ENCODE results near the gene FUT4. TPM values are rescaled to one million over a fixed set of nuclear protein-coding genes. Genes with fewer than 3 reads are reported as not detected.
A peak's percentile ranks its signal among the peaks of the same experiment; 100 is the strongest.
"Not testable (repeated sequence)": the region's sequence is repeated elsewhere in the genome, so short reads cannot be mapped to it uniquely, and the experiment has no call there.

The FUT4 gene
- total RNA-seq, 2 donors from 2014 or later = 5.3 to 6.8 TPM

GRCh38 chr11:94526645-94527438, 16.9 kb upstream of the FUT4 start:
- intact Hi-C loops (cut with DNase I) = no loop called here
- DNase-seq (ENCODE audit: low spot score) = no peak

- intact Hi-C loops (cut with DNase I) = no loop called here
- DNase-seq (ENCODE audit: low spot score) = no peak
These were observed 15.2 kb upstream of the FUT4 start for GRCh38 chr11:94528551-94528950.

GRCh38 chr11:94532211-94532610, 11.5 kb upstream of the FUT4 start:
- intact Hi-C loops (cut with DNase I) = no loop called here
- DNase-seq (ENCODE audit: low spot score) = no peak

GRCh38 chr11:94533206-94533605, 10.5 kb upstream of the FUT4 start:
- DNase-seq (ENCODE audit: low spot score) = no peak
- intact Hi-C loops (cut with DNase I) = no loop called here

GRCh38 chr11:94533696-94534630, 9.8 kb upstream of the FUT4 start:
- intact Hi-C loops (cut with DNase I) = no loop called here
- DNase-seq (ENCODE audit: low spot score) = no peak

- intact Hi-C loops (cut with DNase I) = no loop called here
These were observed 7.3 kb upstream of the FUT4 start for GRCh38 chr11:94536386-94536785.

GRCh38 chr11:94537031-94537600, 6.6 kb upstream of the FUT4 start:
- intact Hi-C loops (cut with DNase I) = no loop called here
- no peak for DNase-seq (ENCODE audit: low spot score)

More at GRCh38 chr11:94536386-94536785, 7.3 kb upstream of the FUT4 start:
- DNase-seq (ENCODE audit: low spot score) = no peak

- intact Hi-C loops (cut with DNase I) = no loop called here
- no peak for DNase-seq (ENCODE audit: low spot score)
These were observed 4.3 kb upstream of the FUT4 start for GRCh38 chr11:94539420-94539819.

GRCh38 chr11:94544646-94545263, 1.0 kb downstream of the FUT4 start:
- intact Hi-C loops (cut with DNase I) = loop anchor here in 1 of 2 donors (5.0 kb wide), 1 partner anchor 1807 kb away; no protein-coding TSS in a partner anchor
- peak; percentile 85 for DNase-seq (ENCODE audit: low spot score)

GRCh38 chr11:94545264-94546161, 1.8 kb downstream of the FUT4 start:
- intact Hi-C loops (cut with DNase I) = loop anchor here in 1 of 2 donors (5.0 kb wide), 1 partner anchor 1808 kb away; no protein-coding TSS in a partner anchor
- DNase-seq (ENCODE audit: low spot score) = peak; percentile 83

- DNase-seq (ENCODE audit: low spot score) = no peak
- intact Hi-C loops (cut with DNase I) = loop anchor here in 1 of 2 donors (5.0 kb wide), 1 partner anchor 1809 kb away; no protein-coding TSS in a partner anchor
These were observed 2.4 kb downstream of the FUT4 start for GRCh38 chr11:94546162-94546470.

GRCh38 chr11:94546886-94547285, 3.2 kb downstream of the FUT4 start:
- intact Hi-C loops (cut with DNase I) = loop anchor here in 1 of 2 donors (5.0 kb wide), 1 partner anchor 1810 kb away; no protein-coding TSS in a partner anchor
- DNase-seq (ENCODE audit: low spot score) = no peak

- intact Hi-C loops (cut with DNase I) = loop anchor here in 1 of 2 donors (5.0 kb wide), 1 partner anchor 1812 kb away; no protein-coding TSS in a partner anchor
These were observed 5.4 kb downstream of the FUT4 start for GRCh38 chr11:94549146-94549545.

GRCh38 chr11:94550513-94550912, 6.8 kb downstream of the FUT4 start:
- no peak for DNase-seq (ENCODE audit: low spot score)
- intact Hi-C loops (cut with DNase I) = no loop called here

More at GRCh38 chr11:94549146-94549545, 5.4 kb downstream of the FUT4 start:
- DNase-seq (ENCODE audit: low spot score) = no peak

- intact Hi-C loops (cut with DNase I) = no loop called here
These were observed 10.2 kb downstream of the FUT4 start for GRCh38 chr11:94553938-94554337.

GRCh38 chr11:94555752-94556329, 12.1 kb downstream of the FUT4 start:
- DNase-seq (ENCODE audit: low spot score); intact Hi-C loops (cut with DNase I): not testable (repeated sequence)

More at GRCh38 chr11:94553938-94554337, 10.2 kb downstream of the FUT4 start:
- no peak for DNase-seq (ENCODE audit: low spot score)

- intact Hi-C loops (cut with DNase I) = no loop called here
- no peak for DNase-seq (ENCODE audit: low spot score)
These were observed 13.7 kb downstream of the FUT4 start for GRCh38 chr11:94557421-94557820.

GRCh38 chr11:94557992-94558391, 14.3 kb downstream of the FUT4 start:
- intact Hi-C loops (cut with DNase I) = no loop called here
- DNase-seq (ENCODE audit: low spot score) = no peak

Measured in posterior vena cava (tissue), 2 donors.